GM19328 (cell line): Measurements from ENCODE around the gene SPATA18.
A peak's percentile ranks its signal among the peaks of the same experiment; 100 is the strongest.

Source experiments
- ATAC-seq: cut with Tn5 transposase; IDR thresholded peaks from one replicate; pipeline ENCODE4 v1.9.1; 2021; ENCODE audit warnings: mild to moderate bottlenecking, moderate library complexity; ENCODE audit not compliant: unreplicated experiment

Gene SPATA18, protein sequence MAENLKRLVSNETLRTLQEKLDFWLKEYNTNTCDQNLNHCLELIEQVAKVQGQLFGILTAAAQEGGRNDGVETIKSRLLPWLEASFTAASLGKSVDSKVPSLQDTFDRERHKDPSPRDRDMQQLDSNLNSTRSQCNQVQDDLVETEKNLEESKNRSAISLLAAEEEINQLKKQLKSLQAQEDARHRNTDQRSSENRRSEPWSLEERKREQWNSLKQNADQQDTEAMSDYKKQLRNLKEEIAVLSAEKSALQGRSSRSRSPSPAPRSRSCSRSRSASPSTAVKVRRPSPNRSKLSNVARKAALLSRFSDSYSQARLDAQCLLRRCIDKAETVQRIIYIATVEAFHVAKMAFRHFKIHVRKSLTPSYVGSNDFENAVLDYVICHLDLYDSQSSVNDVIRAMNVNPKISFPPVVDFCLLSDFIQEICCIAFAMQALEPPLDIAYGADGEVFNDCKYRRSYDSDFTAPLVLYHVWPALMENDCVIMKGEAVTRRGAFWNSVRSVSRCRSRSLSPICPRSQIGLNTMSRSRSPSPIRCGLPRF

DNA sequence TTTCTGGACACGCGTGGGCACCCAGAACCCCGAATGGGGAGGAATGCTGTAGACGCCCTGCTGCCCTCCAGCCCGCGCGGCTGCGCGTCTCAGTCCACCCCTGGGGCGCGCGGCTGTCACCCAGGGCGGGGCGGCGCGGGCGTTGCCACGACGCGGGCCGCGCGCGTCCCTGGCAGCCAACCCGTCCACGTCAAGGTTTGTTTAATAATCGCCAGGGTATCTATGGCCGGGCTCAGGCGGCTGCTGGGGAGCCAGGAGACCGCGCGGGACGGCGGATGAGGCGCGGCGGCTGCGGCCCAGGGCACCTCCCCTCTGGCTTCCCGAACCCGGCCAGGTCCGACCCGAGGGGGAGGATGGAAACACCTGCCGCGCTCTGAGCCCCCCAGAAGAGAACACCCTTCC is at the start of gene SPATA18:
Gene SPATA18, plus strand, starts transcription at position 92 of the 402 bp plus-strand sequence. CDS start 401 bp downstream, outside the sequence.
- ATAC-seq, result no peak

DNA sequence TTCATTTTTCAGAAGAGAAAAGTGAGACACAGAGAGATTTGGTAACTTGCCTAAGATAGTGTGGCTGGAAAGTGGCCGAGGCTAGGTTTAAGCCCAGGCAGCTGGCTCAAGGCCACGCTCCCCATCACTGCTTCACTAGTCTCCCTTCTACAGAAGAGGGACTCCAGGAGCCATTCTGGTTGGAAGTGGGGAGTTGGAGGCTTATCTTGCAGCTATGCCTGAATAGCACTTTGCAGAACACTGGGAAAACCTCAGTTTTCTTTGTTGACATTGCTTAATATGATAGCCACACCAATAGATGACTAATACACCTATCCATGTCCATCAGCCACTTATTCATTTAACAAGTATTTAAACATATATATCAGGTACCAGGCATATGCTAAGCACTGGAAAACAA is 49.5 kb upstream of the SPATA18 start:
- ATAC-seq, result no peak

DNA sequence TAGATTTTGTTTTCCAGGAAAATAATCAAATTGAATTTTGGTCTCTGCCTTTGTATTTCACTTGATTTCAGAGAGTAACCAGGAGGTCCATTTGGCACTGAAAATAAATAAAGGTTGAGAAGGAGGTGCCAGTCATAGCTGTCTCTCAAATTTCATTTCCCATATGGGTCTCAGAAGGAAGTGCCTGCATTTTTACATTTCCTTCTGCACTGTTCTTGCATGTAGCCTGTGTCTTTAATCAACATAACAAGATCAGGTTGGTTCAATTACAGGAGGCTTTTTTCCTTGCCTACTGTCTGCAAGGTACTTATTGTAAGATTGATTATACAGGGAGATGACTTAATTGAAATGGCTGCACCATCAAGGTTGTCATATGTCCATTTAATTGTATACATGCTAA is 46.7 kb upstream of the SPATA18 start:
- no peak for ATAC-seq

DNA sequence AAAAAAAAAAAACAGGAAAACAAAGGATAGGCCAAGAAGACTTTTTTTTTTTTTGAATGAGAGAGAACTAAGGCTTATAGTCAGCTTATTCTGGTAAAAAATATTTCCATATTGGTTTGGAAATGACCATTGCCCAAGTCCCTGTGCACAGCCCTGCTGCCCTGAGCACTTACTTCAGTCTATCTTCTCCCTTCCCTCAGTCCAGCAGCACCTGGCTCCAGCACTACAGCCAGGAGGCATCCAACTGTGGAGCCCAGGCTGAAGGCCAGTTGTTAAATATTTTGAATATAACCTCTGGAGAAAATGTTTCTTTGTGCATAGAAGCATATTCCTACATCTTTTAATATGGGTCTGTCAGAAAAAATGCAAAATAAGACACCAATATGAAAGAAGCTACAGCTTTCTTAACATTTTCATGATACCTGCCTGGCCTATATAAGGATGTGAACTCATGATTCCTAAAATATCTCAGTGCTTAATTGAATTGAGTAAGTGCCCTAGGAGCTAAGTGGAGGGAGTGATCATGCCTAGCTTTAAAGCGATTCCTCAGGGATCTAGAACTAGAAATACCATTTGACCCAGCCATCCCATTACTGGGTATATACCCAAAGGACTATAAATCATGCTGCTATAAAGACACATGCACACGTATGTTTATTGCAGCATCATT is 45.4 kb upstream of the SPATA18 start:
- ATAC-seq, result no peak

DNA sequence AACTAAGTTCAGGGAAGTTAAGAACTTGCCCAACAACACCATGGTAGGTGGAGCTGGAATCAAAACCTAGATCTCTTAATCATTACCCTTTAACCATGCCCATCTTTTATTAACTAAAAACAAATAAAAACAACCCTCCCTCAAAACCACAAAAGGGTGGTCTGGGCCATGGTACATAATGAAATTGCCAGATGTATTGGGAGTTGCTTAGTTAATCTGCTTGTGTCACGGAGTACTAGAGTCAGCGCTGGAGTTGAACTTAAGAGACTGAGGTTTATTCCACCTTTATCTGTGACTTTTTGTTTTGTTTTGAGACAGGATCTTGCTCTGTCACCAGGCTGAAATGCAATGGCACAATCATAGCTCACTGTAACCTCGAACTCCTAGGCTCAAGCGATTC is 44.2 kb upstream of the SPATA18 start:
- no peak for ATAC-seq

DNA sequence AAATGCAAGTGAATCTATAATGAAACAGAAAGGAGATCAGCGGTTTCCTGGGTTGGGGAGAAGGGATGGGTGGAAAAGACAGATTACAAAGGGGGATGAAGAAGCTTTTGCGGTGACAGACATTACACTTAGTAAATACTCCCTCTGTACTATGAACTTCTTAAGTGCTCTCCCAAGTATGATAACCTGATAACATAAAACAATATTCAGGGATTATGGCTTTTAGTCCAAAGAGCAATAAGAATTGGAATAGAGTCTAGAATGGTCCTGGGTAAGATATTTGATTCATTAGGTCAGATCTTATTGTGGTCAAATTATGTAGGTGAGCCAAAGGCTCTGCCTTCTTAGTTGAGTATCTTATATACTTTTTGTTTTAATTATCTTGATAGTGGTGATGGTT is 40.1 kb upstream of the SPATA18 start:
- ATAC-seq, result no peak

DNA sequence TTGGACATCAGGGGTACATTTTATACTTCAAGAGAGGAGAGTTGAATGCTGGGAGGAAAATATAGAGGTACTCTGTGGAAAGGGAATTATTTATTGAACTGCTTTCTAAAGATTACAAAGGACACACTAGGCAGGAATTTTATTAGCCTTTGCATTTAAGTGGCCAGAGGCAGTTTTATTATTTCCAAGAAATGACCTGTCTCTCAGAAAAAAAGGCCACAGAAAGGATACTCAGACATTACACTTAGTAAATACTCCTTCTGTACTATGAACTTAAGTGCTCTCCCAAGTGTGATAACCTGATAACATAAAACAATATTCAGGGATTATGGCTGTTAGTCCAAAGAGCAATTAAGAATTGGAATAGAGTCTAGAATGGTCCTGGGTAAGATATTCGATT is 38.5 kb upstream of the SPATA18 start:
- no peak for ATAC-seq

DNA sequence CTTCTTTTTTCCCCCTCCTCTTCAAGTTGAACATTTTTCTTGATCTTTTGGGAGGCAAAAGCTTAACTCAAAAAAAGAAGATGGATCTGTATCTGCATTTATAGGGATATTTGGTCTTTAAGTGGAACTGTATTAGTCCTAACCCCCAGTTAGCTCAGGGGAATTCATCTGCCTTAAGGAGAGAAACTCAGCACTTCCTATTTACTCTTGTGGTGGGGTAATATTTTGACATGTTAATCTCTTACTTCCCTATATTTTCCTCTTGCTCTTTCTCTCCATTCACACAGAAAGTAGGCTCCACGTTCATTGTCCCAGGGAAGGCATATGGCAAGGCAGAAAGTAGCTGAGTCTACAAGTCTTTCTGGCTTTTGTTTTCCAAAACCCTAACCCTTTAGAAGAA is 36.2 kb upstream of the SPATA18 start:
- ATAC-seq, result no peak

DNA sequence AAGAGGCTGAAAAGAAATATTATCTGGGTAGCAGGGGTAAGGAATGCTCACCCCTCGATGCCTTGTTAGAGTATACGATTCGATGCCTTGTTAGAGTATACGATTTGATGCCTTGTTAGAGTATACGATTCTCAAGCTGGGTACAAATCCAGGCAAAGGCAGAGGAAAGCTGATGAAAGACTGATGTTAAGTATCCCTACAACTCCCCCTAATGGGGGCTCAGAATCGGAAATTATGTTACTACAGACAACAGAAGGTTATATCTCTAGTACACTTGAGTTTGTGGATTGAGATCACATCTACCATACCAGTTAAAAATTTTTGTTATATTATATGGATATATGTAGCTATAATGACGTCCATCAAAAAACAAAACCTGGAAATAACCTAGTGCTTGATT is 35.7 kb upstream of the SPATA18 start:
- no peak for ATAC-seq

DNA sequence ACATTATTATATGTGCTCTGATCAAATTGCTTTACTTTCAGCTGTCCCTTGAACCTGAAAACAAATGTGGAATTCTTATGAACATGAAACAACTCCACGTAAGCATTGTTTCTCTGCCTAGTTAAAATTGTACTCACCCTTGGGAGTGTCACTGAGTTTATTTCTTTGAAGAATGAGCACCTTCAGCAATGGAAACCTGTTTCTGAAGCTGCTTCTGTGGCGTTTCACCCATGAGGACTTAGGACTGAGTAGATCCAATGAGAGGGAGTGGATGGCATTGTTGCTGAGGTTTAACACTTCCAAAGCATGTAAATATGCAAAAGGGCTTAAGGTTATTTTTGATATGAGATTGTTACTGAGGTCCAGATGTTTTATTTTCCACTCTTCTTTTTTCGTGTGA is 34.1 kb upstream of the SPATA18 start:
- no peak for ATAC-seq

DNA sequence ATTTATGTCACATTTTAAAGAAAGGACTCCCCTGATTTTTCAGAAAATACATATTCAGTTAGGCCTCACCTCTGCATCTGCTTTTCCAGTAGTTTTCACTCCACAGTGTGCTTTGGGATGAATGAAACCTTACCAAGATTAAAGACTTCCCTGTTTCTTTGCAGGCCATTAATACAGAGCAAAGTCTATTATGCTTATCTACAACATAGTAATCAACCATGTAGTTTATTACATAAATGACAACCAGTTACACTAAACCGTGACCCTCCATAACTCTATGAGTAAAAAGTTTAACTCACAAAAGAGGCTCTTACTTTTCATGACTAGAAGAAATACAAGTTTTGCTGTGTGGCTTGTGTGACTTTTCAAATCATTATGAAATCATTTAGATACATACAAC is 33.3 kb upstream of the SPATA18 start:
- ATAC-seq, result no peak

DNA sequence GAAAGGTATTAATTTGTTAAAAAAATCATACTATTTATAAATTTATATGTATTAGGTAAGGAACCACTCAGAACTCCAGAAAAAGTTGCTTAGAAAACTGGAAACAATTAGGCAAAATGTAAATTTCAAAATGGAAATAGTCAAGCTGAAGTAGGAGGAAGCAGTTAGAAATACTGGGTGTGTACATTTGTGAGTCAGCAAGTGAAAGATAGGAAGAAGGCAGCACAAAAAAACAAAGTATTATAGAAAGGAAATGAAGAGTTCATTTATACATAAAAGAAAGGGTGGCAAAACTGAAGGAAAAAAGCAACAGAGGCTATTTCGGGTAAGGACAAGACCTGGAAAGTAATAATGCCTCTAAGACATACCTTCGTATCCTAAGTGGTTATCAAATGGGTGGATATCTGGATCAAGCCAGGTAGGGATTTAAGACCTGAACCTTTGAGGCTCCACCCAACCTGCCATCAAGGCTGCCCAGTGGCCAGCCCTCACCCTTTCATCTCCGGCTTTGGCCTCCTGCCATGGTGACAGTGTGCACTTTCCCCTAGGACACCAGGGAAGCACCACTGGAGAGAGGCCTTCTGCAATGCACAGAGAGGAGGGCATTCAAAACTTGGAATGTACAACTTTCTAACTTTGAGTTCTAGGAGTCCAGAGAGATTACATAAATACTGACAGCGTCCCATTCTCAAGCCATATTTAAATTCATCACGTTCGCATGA is 31.0 kb upstream of the SPATA18 start, which contains the start of gene LRRC66:
Gene LRRC66, minus strand, starts transcription at position 428 of the 722 bp plus-strand sequence. CDS start 2,750 bp downstream, outside the sequence.
- no peak for ATAC-seq

DNA sequence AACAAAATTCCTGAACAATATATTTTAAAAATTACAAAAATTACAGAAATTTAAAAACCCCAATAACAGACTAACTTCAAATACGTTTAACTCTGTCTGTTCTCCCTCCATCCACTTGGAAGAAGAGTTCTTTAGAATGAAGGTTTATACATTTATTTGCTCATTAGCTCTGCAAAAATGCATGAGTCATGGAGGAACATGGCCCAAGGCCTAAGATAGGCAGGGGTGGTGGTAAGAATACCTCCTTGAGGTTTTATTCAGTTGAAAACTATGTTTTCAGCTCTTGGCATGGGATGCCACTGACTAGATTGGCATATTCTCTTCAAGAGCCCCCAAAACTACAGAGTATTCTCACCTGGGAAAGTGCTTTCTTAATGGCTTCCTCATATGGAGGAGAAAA is 22.1 kb upstream of the SPATA18 start:
- no peak for ATAC-seq

DNA sequence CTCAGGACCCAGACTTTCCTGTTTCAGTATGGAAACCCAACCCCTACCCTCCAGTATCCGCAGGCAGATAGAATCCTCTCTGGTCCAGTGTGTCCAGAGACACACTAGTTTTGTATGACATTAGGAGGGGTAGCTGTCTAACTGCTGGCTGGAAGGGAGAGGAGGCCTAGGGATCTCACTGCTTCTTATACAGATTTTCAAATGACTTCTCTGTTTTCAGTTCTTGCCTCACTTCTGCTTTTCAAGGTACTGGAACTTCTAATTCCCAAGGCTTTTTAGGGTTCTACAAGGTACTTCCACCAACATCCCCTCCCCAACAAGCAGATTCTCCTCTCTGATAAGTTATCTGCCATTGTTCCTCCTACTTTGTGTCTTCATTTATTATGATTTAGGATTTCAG is 19.1 kb upstream of the SPATA18 start:
- no peak for ATAC-seq

DNA sequence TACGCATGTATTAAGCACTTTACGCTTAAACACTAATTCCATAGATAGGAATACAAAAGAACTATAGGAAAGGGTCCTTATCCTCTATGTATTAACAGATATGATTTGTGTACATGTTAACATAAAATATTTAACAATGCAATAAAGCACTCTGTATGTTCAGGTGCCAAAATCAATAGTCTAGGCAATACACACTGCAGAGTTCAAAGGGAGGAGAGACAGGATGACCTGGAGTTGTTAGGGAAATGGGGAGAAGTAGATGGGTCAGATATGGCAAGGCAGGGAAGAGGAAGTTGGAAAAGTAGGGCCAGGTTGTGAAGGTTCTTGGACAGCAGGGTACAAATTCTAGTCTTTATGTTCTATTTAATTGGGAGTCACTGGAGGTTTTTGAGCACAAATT is 15.9 kb upstream of the SPATA18 start:
- no peak for ATAC-seq

DNA sequence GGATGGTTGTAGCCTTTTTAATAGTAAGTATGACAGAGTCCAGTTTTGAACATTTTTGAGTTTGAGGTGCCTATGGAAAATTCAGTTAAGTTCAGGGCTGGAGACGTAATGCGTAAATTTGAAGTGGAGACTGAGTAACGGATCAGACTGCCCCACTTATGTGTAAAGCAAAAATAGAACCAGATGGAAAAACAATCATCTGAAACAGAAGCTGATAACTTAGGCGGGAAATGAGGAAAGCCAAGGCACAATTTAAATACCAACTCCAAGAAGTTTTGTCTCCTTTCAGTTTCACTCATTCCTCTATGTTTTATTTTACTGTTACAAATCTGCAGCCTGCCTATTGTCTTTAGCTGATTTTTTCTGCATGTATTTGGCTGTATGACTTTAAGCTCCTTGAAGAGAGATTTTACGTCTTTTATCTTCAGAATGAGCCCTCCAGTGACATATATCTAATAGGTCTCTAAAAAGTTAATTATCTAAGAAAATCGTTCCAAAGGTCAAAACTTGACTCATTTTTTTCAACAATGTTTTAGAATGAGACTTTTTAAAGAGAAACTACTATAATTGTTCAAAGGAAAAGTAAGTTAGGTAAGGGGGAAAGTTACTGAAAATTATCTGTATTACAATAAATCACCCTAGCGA is 14.1 kb upstream of the SPATA18 start:
- no peak for ATAC-seq

DNA sequence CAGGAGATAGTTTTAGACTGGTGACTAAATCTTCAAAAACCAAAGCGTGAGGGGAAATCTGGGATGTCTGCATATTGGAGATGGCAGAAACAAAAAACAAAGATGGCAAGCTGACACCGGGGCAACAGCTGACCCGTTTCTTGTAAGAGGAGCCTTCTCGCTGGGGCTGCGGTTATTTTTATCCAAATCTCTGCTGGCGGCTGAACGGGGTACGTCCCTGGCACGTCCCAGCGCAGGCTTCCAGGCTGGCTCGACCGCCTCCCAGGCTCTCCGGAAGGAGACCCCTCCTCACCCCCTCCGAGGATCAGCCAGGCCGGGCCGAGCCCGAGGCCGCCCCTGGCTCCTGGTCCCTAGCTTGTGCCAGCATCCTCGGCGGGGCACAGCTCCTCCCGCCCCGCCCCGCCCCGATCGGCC is 13.4 kb upstream of the SPATA18 start:
- ATAC-seq, result peak; percentile 45

DNA sequence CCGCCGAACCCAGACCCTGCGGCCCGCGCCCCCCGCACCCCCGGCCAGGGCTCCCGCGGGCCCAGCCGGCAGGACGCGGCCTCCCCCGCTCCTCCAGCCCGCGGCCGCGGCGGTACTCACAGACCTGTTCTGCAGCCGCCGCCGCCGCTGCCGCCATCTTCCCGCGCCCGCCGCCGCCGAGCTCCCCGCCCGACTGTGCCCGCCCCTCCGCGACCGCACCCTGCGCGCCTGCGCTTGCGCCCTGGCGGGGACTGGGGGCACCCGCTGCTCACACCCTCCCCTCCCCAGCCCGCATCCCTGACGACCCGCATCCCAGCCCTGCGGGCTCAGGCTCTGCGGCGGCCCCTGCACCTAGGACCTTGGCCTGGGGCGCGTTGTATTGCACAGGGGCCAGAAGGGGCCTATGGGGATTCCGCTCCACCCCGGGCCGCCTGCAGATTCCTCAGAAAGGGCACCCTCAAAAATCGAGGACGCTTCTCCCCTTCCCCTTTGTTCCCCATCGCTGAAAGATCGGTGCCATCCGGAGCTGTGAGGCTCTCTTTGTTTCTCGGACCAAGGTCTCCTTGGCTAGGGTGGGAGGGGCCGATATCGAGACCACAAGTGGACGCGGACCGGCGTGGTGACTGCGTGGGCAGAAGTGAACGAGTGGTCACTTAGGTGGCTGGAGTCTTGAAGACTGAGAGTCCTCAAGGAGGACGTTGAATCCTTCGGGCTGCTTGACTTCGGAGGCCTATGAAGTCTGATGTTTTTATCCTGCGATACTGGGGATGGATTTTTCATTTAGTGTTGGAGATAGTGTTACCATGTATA is 12.8 kb upstream of the SPATA18 start, which contains the start of gene SGCB:
Gene SGCB, minus strand, starts transcription at position 197 of the 810 bp plus-strand sequence. Its CDS starts 40 bp downstream, at position 157.
- ATAC-seq, result peak; percentile 89

DNA sequence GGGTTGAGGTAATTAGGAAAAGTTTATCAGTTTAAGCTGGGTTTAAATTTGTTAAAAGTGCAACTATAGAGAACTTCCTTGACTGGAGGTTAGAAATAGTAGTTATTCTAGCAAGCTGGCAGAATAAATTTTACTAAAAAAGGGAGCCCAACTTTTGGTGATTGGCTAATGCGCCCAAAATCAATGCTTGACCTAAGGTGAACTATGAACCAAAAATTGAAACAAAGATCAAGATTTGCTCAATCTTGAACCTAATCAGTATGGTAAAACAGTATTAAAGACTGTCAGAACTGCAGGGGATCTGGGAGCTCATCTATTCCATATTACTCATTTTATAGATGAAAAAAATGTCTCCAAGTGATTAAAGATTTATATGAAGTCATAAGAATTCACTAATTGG is 6.1 kb upstream of the SPATA18 start:
- no peak for ATAC-seq

DNA sequence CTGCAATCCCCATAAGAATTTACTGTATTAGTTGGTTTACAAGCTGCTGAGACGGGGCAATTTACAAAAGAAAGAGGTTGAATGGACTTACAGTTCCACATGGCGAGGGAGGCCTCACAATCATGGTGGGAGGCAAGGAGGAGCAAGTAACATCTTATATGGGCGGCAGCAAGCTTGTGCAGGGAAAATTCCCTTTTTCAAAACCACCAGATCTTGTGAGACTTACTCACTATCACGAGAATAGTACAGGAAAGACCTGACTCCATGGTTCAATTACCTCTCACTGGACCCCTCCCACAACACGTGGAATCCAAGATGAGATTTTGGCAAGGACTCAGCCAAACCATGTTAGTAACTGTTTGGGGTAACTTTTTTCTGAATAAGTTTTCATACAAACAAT is 1.8 kb upstream of the SPATA18 start:
- ATAC-seq, result no peak
